ENCODE measurements around the gene NBEAL1. TPM values are rescaled to one million over a fixed set of nuclear protein-coding genes. Genes with fewer than 3 reads are reported as not detected.
"Not testable (repeated sequence)": the region's sequence is repeated elsewhere in the genome, so short reads cannot be mapped to it uniquely, and the experiment has no call there.

NBEAL1 gene
- total RNA-seq, 1 experiment from 2014 or later = 17.0 TPM

GRCh38 chr2:203066519-203067091 lies 51.9 kb downstream of the NBEAL1 start:
- RAD21 ChIA-PET (ENCODE audit: low non-redundant PET in 1 of 2, low total read pairs in 2 of 2, uncharacterized antibody in 2 of 2, unreplicated experiment in 2 of 2); BruUV-seq (replicated peaks); H3K4me1 ChIP-seq (ENCODE audit: control insufficient read depth in 1 of 2, insufficient read depth in 2 of 2, low read length in 2 of 2); intact Hi-C loops (cut with micrococcal nuclease); POLR2A ChIA-PET; H3K79me2 ChIP-seq (ENCODE audit: insufficient read depth, low read length); H2AFZ ChIP-seq (ENCODE audit: low read depth, low read length, poor library complexity, severe bottlenecking); H3K27me3 ChIP-seq (ENCODE audit: insufficient read depth, low read length); ATAC-seq; H3K36me3 ChIP-seq (ENCODE audit: control insufficient read depth in 1 of 2, insufficient read depth in 2 of 2, low read length in 2 of 2); H3K4me3 ChIP-seq (replicated peaks in 1 of 2; ENCODE audit: low read depth in 1 of 2, low read length in 2 of 2); H4K20me1 ChIP-seq (ENCODE audit: insufficient read depth); H3K9ac ChIP-seq (ENCODE audit: low read length); H3K9me2 ChIP-seq (ENCODE audit: insufficient read depth); H3K9me3 ChIP-seq (ENCODE audit: control insufficient read depth in 1 of 2, insufficient read depth in 1 of 2, low read depth in 1 of 2, low read length in 2 of 2); H3K27ac ChIP-seq (ENCODE audit: low read depth, low read length); DNase-seq (ENCODE audit: low read depth, low spot score); CTCF ChIA-PET; H3K4me2 ChIP-seq (ENCODE audit: low read length): not testable (repeated sequence)

DNA sequence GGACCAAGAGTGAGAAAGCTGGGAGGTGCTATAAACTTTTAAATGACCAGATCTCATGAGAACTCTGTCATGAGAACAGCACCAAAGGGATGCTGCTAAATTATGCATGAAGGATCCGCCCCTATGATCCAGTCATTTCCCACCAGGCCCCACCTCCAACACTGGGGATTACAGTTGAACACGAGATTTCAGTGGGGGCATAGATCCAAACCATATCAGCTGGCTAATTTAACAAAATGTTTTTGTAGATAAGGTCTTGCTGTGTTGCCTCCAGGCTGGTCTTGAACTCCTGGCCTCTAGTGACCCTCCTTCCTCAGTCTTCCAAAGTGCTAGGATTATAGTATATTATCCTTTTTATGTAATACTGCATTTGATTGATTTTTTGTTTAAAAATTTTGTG lies 56.0 kb downstream of the NBEAL1 start:
- Histone ChIP-seq H3K9ac (ENCODE audit: low read length) (no peak overlapping the region), H3K27me3 (ENCODE audit: insufficient read depth, low read length) (no peaks in the 10 kb centered on the region), H3K36me3 (ENCODE audit: control insufficient read depth in 1 of 2, insufficient read depth in 2 of 2, low read length in 2 of 2) (no peaks in the 10 kb centered on the region), H3K4me1 (ENCODE audit: control insufficient read depth in 1 of 2, insufficient read depth in 2 of 2, low read length in 2 of 2) (no peaks in the 10 kb centered on the region), H3K79me2 (ENCODE audit: insufficient read depth, low read length) (no peaks in the 10 kb centered on the region), H4K20me1 (ENCODE audit: insufficient read depth) (no peaks in the 10 kb centered on the region), H3K4me3 (replicated peaks in 1 of 2; ENCODE audit: low read depth in 1 of 2, low read length in 2 of 2) (no peak overlapping the region), H3K9me3 (ENCODE audit: control insufficient read depth in 1 of 2, insufficient read depth in 1 of 2, low read depth in 1 of 2, low read length in 2 of 2) (no peaks in the 10 kb centered on the region), H3K9me2 (ENCODE audit: insufficient read depth) (no peaks in the 10 kb centered on the region), H3K4me2 (ENCODE audit: low read length) (no peak overlapping the region), H3K27ac (ENCODE audit: low read depth, low read length) (no peak overlapping the region), H2AFZ (ENCODE audit: low read depth, low read length, poor library complexity, severe bottlenecking) (no peak overlapping the region)
- BruUV-seq (replicated peaks) = no TSS peak
- ATAC-seq = no peak
- ChIA-PET CTCF (no interaction called here), POLR2A (no interaction called here), RAD21 (ENCODE audit: low non-redundant PET in 1 of 2, low total read pairs in 2 of 2, uncharacterized antibody in 2 of 2, unreplicated experiment in 2 of 2) (no interaction called here)
- intact Hi-C loops (cut with micrococcal nuclease) = no loop called here
- DNase-seq (ENCODE audit: low read depth, low spot score) = no peak
- TF ChIP-seq, protein P1, sequence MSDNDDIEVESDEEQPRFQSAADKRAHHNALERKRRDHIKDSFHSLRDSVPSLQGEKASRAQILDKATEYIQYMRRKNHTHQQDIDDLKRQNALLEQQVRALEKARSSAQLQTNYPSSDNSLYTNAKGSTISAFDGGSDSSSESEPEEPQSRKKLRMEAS (IDR thresholded peaks at IDR 0.05) = no peak
- TF ChIP-seq RAD21 (IDR thresholded peaks at IDR 0.05; ENCODE audit: low read depth) (no peak), CTCF (IDR thresholded peaks at IDR 0.05 in 2 of 3, conservative IDR thresholded peaks at IDR 0.05 in 1 of 3; ENCODE audit: borderline replicate concordance in 1 of 3, insufficient read depth in 1 of 3, low read depth in 2 of 3, low read length in 2 of 3) (no peak), ATF3 (IDR thresholded peaks at IDR 0.05) (no peak), EZH2phosphoT487 (IDR thresholded peaks at IDR 0.05; ENCODE audit: borderline replicate concordance) (no peak), EZH2 (IDR thresholded peaks at IDR 0.05) (no peak), ZFX (IDR thresholded peaks at IDR 0.05) (no peak), SRF (IDR thresholded peaks at IDR 0.05; ENCODE audit: low read depth) (no peak), SP1 (IDR thresholded peaks at IDR 0.05; ENCODE audit: low read depth) (no peak), FOSL1 (IDR thresholded peaks at IDR 0.05; ENCODE audit: low read depth) (no peak)

Measured in HCT116 (cell line).